ENCODE results near the gene GCKR.

GCKR gene

GRCh38 chr2:27501042-27501441, 4.4 kb downstream of the GCKR start:
- Histone ChIP-seq H3K27ac (ENCODE audit: extremely low read depth, low read depth, low read length) (no peak overlapping the region), H3K4me3 (ENCODE audit: low read depth, low read length) (no peak overlapping the region), H3K4me1 (ENCODE audit: control insufficient read depth, insufficient read depth, low read length) (no peaks in the 10 kb centered on the region), H3K36me3 (ENCODE audit: control insufficient read depth in 2 of 2, insufficient read depth in 1 of 2, low read length in 2 of 2) (no peaks in the 10 kb centered on the region), H3K9me3 (ENCODE audit: control insufficient read depth, insufficient read depth, low read depth, low read length) (no peaks in the 10 kb centered on the region)
- ChIA-PET CTCF (no interaction called here), POLR2A (no interaction called here)
- TF ChIP-seq ZNF132 (tag by site-specific recombination; IDR thresholded peaks at IDR 0.05; ENCODE audit: borderline replicate concordance) (no peak), ZBTB1 (tag by site-specific recombination; IDR thresholded peaks at IDR 0.05) (no peak), ZNF114 (tag by site-specific recombination; IDR thresholded peaks at IDR 0.05) (no peak), ZSCAN18 (tag by site-specific recombination; IDR thresholded peaks at IDR 0.05) (no peak), MZF1 (tag by site-specific recombination; IDR thresholded peaks at IDR 0.05; ENCODE audit: borderline replicate concordance) (no peak), MYNN (tag by site-specific recombination; IDR thresholded peaks at IDR 0.05; ENCODE audit: borderline replicate concordance) (no peak), ZNF2 (tag by site-specific recombination; IDR thresholded peaks at IDR 0.05) (no peak), ZNF324 (tag by site-specific recombination; IDR thresholded peaks at IDR 0.05) (no peak), ZNF785 (tag by site-specific recombination; IDR thresholded peaks at IDR 0.05) (no peak), SP2 (tag by site-specific recombination; IDR thresholded peaks at IDR 0.05) (no peak), ZNF433 (tag by site-specific recombination; IDR thresholded peaks at IDR 0.05; ENCODE audit: low read depth) (no peak), PRDM6 (tag by site-specific recombination; IDR thresholded peaks at IDR 0.05) (no peak), ZNF449 (tag by site-specific recombination; IDR thresholded peaks at IDR 0.05) (no peak)

GRCh38 chr2:27502142-27502541, 5.5 kb downstream of the GCKR start:
- ChIA-PET CTCF (no interaction called here), POLR2A (no interaction called here)
- Histone ChIP-seq H3K27ac (ENCODE audit: extremely low read depth, low read depth, low read length) (no peak overlapping the region), H3K36me3 (ENCODE audit: control insufficient read depth in 2 of 2, insufficient read depth in 1 of 2, low read length in 2 of 2) (no peaks in the 10 kb centered on the region), H3K4me1 (ENCODE audit: control insufficient read depth, insufficient read depth, low read length) (no peaks in the 10 kb centered on the region), H3K9me3 (ENCODE audit: control insufficient read depth, insufficient read depth, low read depth, low read length) (no peaks in the 10 kb centered on the region), H3K4me3 (ENCODE audit: low read depth, low read length) (no peak overlapping the region)
- TF ChIP-seq ZXDB (tag by site-specific recombination; IDR thresholded peaks at IDR 0.05) (no peak), ZNF302 (tag by site-specific recombination; IDR thresholded peaks at IDR 0.05; ENCODE audit: low read depth) (no peak), SP2 (tag by site-specific recombination; IDR thresholded peaks at IDR 0.05) (no peak), ZNF362 (tag by site-specific recombination; IDR thresholded peaks at IDR 0.05) (no peak), SCRT1 (tag by site-specific recombination; IDR thresholded peaks at IDR 0.05; ENCODE audit: borderline replicate concordance) (no peak), KLF9 (tag by site-specific recombination; IDR thresholded peaks at IDR 0.05; ENCODE audit: low read depth) (no peak), REST (tag by site-specific recombination; IDR thresholded peaks at IDR 0.05) (no peak)

All from HEK293 (cell line).